Measurements from ENCODE around the gene GATA2.

The GATA2 gene

DNA sequence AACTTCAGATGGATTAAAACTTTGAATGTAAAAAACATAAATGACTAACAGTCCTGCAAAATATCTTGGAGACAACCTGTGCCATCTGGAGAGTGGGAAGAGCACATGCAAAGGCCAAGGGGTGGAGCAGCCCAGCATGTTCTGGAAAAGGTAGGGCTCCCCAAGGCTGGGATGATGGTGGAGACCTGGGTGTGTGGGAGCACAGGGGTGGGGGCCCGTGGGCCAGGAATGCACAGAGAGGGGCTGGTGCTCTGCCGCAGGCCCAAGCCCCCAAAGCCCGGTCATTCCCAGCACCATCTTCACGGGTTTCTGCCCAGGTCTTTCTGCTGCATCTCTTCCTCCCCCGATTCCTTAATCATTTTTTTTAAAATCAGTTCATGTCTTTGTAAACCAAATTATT, 9.7 kb upstream of the GATA2 start:
- no peak for DNase-seq (ENCODE audit: low read depth)

DNA sequence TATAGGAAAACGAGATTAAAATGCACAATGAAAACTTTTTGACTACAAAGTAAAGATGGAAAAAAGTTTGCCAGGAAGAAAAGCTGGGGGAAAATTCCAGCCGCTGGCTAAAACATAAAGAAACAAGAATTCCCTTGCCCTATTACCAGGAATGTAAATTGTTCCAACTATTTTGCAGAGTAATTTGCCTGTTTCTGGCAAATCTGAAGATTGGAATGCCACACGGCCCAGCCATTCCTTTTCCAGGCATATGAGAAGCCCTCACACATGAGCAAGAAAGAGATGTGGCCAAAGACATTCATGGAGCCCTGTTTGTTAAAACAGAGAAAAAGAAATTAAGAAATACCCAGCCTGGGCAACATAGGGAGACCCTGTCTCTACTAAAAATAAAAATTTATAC, 8.4 kb upstream of the GATA2 start:
- DNase-seq (ENCODE audit: low read depth): no peak

DNA sequence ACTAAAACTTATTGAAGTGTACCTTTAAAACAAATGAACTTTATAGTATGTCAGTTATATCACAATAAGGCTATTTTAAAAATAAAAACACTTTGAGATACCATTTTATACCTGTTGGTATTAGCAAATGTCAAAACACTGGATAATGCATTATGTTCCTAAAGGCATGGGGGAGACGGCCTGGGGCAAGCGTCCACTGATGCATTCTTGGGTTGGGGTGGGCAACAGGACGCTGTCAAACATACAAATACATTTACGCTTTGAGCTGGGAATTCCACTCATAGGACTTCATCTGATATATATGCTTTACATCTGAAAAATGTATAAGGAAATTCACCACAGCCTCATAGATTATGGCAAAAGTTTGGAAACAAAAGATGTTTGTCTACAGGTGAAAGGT, 7.6 kb upstream of the GATA2 start:
- DNase-seq (ENCODE audit: low read depth): no peak

DNA sequence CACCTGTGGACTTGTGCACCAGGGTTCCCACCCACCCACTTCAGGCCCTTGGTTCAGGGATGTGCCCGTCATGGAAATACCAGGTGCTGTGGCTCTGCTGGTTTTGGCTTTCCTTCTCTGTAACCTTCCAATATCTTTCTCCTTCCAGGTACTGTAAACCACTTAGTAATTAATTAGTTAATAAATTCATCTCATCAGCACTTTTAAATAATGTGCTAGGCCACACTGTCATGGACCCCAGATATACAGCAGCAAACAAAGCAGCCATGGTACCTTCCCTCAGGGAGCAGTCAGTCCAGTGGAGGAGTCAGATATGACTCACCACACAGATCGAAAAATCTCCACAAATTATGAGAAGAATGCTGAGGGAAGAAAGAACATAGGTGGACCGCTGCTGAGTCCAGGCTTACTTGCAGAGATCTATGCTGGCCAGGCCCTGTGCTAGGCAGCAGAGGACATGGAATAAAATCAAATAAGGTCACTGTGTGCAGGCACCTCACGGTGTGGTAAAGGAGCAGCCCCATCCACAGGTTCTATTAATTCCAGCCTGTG, 6.8 kb upstream of the GATA2 start:
- no peak for DNase-seq (ENCODE audit: low read depth)

DNA sequence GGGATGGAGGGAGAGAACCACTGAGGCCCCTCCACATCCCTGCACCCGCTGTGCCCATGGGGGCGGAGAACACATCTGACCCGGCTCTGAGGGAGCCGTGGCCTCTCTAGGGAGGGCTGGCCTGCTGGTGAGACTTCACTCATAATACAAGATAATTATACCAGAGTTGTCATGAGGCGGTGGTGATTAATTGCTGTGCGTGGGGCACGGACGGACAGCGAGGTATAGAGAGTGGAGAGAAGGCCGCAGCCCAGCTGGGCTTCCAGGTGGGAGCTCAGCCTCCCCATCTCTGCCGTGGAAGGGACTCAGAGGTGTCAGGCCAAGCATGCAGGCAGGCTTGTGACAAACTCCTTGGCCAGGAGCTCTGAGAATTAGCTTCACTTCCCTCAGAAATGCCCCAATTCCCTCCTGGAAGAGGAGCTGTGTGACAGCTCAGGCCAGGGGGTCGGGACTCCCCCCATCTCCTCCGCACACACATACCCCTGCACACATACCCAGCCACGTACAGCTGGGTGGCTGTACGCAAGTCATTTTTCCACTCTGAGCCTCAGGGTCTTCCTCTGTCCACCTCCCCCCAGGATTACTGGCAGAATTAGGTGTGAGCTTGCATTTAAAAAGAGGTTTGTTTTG, 6.0 kb upstream of the GATA2 start:
- DNase-seq (ENCODE audit: low read depth): no peak

DNA sequence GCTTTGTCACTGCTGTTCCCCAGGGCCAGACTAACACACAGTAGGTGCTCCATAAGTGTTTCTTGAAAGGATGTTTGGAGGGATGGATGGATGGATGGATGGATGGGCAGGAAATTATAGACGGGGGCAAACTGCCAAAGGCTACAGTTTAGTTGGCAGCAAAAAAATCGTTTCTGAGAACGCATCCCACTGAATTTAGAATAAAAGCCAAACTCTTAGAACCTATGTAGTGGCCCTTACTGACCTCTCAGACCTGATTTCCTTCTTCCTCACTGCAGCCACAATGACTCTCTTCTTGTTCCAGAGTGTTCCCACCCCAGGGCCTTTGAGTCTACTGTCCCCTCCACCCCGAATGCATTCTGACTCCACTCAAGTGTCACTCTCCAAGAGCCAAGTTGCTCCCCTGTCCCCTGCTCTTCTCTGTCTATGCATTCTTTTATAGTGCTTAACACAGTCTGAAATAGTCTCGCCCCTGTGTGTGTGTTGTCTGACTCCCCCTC, 5.2 kb upstream of the GATA2 start:
- DNase-seq (ENCODE audit: low read depth): no peak

DNA sequence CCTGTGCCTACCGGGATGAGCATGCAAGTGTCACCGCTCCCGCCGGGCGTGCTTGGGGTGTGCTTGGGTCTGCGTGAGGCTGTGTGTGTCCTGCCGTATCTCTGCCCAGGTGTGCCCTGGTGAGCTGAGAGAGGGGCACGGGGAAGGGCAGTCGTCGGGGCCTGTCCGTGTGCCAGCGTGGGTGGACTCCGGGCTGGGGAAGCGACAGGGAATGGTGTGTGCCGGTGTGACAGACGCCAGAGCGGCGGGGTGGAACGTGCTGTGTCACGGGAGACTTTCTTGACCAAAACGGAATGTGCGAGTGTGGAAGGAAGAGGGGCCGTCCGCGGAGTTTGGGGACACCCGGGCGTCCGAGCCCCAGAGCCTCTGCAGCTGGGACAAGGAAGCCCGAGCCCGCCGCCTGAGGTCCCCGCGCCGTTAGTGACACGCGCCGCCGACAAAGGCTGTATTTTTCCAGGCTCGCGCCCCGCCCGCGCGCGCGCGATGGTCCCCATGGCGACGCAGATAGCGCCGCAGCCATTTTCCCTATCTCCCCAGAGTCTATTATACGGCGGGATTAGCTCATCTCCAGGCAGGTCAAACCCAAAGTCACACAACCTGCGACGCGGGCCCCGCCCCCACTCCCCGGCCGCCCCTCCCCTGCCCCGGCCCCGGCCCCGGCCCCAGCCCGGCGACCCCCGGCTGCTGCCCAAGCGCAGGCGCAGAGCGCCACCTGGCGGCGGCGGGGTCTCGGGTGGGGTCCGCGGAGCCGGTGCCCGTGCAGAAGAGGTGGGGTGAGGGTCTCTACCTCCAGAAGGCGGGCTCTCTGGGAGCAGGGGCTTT, 4.5 kb upstream of the GATA2 start:
- peak; percentile 46 for DNase-seq (ENCODE audit: low read depth)

DNA sequence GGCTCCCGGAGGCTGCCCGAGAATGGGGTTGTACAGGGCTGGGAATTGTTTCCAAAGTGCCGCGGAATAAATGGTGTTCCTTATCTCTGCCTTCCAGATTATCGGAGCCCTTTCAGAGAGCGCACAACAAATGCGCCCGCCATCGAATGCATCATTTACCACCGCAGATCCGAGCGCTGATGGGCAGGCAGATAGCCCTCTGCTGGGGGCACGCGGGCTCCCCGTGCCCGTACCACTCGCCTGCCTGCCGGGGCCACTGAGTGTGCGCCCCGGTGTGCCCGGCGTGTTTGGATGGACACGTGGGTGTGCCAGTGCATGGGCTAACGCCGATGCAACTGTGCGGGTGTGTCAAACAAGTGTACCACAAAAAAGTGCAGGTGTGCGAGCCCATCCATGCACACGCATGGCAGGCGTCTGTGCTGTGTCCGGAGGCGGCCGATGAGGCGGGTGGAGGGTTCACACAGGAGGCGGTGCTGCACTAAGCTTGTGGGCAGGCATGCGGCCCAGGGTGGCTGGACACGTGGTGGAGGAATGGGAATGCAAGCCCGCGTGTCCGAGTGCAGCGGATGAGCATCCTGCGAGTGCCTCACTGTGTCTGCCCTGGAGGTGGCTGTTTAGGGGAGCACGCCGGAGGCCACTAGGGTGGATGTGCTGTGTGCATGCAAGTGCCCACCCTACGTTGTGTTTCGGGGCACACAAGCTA, 3.8 kb upstream of the GATA2 start:
- DNase-seq (ENCODE audit: low read depth): no peak

DNA sequence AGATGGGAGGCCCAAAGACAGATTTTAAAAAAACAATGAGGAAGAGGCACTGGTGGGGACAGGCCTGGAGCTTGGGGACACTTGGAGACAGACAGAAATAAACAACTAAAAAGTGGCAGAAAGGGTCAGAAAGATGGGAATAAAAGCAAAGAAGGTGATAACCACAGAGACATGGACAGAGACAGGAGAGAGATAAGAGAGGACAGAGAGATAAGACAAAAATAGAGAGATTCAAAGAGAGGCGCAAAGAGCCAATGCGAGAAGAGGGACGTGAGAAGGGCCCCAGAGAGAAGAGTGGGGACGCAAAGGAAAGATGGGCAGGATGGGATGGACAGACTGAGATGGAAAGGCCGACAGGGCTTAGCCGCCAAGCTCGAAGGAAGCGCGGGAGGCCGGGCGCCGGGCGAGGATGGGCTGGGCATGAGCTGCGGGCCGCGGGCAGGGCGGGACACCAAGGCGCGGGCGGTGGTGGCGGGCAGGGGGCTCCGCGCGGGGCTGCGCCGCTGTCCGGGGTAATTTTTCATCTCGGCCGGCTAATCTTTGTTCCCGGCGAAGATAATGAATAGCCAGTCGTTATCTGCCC, 3.1 kb upstream of the GATA2 start:
- no peak for DNase-seq (ENCODE audit: low read depth)

DNA sequence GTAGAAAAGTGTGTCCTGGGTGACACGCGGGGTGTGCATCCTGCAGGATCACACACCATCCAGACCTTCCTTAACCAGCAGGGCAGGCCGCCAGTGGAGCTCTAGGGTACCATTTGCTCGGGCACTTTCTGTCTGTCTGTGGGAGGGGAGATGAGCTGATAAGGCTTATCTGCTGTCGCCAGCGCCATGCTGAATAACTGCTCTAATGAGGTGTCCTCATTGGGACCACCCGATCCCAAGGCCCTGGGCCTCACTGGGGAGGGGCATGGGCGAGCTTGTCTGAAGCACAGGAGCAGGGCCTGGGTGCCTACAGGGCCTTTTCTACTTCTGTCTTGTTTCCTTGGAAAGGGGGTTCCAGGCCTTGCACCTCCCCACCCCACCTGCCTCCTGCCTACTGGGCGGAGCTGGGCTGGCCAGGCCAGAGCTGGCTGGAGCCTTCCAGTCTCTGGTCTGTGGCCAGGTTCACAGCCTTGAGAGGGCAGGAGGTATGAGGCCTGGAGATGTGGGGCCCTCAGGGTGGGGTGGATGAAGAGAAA, 2.5 kb upstream of the GATA2 start:
- no peak for DNase-seq (ENCODE audit: low read depth)

DNA sequence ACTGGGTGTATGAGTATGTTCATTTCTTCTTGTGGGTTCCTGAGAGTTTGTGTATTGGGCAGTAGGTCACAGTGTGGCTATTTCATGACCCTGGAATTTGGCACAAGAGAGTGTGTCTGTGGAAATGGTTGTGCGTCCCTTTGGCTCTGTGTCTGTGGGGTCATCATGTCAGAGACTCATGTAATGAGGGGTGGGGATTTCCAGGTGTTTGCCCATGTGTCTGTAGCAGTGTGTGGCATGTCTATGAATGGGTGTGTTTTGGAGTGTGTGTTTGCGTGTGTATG, 1.3 kb upstream of the GATA2 start:
- no peak for DNase-seq (ENCODE audit: low read depth)

DNA sequence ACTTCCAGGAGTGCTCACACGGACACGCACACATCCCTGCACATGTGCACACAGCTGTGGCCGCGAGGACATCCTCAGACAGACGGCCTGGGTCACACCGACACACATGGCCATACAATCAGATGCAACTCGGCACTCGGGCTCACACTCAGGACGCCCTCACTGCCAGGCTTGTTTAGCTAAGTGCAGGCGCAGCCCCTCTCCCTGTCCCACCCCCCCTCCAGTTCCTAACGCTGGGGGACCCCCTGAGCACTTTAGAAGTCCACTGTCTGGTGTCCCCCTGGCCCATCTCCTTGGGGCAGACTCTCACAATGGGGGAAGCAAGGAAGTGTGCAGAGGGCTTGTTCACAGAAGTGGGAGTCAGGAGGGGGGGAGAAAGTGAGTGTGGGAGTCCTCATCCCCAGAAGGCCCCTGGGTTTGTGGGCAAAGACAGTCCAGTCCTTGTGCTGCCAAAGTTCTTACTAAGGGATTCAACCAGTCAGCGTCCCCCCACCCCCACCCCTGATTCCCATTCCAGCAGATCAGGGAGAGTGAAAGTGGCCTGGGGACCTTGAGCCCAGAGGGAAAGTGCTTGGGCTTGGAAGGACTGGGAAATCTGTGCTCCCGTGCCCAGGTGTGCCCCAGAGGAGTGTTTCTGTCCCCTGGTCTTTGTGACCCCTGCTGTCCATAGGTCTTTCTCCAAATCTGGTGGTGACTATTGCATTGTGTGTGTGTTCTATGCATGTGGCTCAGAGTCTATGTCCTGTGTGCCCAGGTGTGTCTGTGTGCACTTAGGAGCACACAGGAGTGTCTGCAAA, 767 bp upstream of the GATA2 start:
- DNase-seq (ENCODE audit: low read depth): no peak

DNA sequence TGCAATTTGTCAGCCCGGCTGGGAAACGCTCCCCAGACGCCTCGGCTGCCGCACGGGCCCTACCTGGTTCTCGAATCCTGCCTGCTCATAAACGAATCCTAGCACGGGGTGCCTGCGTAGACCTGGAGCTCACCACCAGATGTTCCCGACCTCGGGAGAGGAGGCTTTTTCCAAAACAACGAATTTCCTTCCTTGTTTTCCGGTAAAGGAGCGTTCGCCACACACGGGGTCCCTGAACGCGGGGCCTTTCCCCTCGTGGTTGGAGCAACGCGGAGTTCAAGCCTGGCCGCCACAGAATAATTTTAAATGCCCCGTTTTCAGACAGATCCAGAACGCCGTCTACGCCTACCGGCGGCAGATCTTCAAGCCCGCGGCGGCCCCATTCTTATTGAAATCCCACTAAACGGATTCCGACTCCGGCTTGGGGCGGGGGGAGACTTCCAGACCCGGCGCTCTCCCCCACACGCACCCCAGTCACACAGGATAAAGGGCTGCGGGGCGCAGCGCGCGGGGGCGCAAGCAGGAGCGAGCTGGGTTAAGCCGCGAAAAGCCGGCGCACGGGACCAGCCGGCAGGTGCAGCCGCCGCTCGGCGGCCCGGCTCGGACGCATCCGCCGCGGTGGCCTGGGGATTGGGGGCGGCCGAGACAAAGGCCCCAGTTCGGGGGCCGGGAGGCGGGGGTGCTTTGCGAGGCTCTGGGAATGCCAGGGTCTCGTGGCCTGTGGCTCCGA, 895 bp downstream of the GATA2 start:
- DNase-seq (ENCODE audit: low read depth): no peak

DNA sequence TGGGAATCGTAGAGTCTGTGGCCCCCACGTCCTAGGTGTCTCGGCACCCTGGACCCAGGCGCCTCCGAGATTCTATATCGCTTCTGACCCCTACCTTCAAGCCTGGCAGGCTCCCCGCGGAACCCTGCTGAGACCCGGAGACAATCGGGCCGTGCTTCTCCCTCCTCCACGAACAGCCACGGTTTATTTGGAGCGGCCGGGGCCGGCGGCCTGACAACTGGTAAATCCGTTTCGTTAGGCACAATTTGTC, 1.4 kb downstream of the GATA2 start:
- no peak for DNase-seq (ENCODE audit: low read depth)

DNA sequence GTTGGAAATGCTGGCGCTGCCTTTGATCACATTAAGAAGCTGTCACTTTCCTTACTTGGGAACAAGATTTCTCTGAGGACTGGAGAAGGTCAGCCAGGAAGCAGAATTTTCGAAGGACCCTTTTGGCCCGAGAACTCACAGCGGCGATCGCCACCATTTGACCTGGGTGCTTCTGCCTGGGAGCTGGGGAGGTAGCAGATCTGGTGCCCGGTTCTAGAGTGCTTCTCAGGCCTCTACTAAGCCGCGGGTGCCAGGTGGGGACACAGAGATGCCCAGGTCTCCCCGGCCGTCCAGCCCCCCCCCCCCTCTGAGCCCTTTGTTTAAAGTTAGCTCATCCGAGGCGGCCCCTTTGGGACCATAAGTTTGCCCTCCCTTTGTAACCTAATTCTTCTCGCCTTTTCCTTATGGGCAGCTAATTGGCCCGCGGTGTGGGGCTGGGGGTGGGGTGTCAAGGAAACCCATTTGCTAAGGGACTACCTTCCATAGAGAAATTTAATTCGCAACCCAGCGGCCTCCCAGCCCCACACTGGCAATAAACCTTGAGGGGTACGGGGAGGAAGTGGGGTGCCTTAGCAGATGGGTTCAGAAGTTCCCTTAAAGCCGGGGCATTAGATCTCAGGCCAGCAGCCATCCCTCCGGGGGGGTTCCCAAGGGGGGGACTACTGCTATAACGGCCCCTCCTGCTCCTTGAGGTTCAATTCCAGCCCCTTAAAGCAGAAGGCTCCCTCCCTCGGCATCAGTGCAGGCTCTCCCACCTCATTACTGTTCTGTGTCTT, 1.9 kb downstream of the GATA2 start:
- DNase-seq (ENCODE audit: low read depth): no peak

DNA sequence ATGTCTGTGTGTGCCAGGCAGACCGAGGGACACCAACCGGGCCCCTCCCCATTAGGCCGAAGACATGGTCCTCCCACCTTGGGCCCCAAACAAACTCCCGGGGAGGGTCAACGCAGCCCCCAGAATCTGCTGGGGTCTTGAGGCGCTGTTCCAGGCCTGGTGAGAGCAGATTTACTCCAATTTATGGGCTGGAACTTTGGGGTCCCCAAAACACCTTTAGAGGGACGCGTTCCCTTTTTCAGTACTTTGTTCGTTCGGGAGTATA, 2.4 kb downstream of the GATA2 start:
- no peak for DNase-seq (ENCODE audit: low read depth)

DNA sequence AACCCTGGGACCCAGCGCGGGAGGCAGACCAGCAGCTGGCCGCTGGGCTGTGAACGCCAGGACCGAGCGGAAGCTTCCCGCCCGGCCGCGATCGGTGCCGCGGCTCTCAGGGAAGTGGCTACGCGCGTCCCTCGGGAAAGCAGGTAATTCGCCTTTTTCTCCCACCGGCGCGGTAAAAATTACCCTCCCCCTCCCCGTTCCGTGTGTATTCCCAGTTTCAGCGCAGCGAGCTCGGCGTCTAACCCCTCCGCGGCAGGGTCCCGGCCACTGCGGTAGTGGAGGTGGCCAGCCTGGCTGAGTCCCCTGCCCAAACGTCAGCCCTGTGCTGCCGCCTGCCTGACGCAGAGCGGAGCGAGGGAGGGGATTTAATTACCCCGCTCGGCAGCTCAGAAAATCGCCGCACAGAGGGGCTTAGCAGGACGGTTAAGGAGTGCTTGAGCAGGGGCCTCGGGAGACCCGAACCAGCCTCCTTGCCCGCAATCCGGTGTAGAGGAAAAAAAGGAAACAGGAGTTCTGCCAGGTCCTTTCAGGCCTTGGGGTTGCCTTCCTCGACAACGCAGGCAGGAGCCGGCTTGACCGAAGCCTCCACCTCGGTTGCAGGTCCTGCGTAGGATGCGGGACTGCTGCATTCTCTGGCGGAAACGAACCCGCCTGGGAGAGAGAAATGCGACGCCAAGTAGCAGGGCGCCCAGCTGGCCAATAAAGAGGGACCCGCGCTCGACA, 2.9 kb downstream of the GATA2 start:
- no peak for DNase-seq (ENCODE audit: low read depth)

DNA sequence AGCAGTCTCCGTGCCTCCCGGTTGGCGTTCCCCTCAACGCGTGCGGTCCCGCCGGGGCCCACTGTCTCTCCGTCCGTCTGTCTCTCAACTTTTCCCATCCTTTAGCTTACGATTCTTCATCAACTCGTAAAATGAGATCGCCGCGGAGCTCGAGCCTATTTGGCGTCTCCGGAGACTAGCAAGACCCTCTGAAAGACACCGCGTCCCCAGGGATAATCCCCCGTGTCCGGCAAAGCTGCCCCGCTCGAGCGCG, 3.4 kb downstream of the GATA2 start:
- DNase-seq (ENCODE audit: low read depth): no peak

DNA sequence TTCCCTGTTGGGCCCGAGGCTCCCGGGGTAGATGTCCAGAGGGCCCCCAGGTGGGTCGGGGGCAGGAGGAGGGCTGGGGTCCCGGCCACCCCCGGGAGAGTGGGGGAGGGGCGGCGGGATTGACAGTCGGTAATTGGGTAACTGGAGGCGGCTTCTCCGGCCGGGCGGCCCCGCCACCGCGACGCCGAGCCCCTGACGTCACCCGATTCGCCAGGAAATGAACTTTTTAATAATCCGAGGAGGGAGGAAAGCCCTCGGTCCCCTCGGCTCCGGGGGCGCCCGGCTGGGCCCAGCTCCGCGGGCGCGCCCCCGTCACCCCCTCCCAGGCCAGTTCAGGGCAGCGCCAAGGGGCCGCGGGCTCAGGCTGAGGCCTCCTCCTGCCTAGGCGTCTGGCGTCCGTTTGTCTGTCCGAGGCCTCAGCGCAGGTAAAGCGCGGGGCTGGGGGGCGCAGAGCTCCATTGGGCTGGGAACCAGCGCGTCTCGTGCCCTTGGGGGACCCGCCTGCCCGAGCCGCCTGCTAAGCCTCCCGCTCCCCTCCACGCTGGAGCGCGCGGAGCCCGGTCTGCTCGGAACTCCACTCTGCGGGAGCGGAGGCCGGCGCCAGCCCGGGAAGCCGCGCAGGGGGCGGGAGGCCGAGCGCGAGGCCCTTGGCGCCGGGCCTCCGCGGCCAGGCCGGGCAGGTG, 3.9 kb downstream of the GATA2 start:
- DNase-seq (ENCODE audit: low read depth): no peak

DNA sequence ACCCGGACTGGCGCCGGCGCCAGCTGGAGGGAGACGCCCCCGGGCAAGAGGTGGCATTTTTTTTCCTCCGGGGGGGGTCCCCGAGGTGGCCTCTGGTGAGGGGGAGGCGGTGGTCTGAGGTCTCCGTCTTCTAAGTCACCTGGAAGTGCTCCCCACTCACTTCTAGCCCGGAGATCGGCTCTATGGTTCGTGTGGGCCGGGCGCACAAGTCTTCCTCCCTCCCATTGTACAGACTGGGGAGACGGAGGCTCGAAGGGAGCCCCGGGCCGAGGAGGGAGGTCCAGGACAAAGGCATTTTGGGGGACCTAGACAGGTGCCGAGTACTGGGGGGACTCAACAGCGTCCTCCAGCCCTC, 4.4 kb downstream of the GATA2 start:
- no peak for DNase-seq (ENCODE audit: low read depth)
